GM19240 (cell line): ENCODE measurements around the gene COPE.
"Not testable (repeated sequence)": the region's sequence is repeated elsewhere in the genome, so short reads cannot be mapped to it uniquely, and the experiment has no call there.

Experiments
- DNase-seq: peaks from one replicate; pipeline ENCODE4 v3.0.0; 2011; ENCODE audit warnings: low spot score; ENCODE audit not compliant: insufficient read length

Gene COPE

DNA sequence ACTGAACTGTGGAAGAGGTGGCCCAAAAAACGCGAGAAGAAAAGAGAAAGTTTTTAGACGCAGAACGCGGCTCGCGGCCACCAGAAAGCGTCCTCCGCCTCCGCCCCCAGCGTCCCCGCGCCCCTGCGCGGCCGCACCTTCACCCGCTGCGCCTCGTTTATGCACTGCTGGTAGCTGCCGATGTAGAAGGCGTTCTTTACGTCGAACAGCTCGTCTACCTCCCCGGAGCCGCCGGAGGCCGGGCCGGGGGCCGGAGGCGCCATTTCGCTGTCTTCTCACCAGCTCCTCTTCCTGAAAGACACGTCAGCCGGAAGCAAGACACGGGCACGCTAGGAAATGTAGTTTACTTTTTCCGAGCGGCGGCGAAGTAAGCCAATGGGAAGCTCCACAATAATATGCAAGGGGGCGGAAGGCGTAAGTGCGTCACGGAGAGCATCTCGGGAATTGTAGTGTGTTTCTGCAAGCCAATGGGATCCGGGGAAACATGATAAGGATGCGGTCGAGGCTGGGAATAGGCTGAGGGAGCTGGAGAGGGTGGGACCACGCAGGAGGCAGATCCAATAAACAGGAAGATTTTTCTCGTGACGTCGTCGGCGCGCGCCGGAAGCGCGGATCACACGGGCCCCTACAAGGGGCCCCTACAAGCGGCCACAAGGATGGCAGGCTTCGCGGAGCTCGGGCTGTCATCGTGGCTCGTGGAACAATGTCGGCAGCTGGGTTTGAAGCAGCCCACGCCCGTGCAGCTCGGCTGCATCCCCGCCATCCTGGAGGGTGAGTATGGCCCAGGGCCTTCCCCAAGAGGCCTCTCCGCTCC lies at the start of gene COPE, which contains the start of gene DDX49:
TSS of gene COPE (minus strand) at position 302 of the 814 bp plus-strand sequence. CDS start at position 263, 39 bp downstream.
TSS of gene DDX49 (plus strand) at position 630 of the 814 bp plus-strand sequence. CDS start at position 657, 27 bp downstream.
- peak; percentile 99 for DNase-seq

DNA sequence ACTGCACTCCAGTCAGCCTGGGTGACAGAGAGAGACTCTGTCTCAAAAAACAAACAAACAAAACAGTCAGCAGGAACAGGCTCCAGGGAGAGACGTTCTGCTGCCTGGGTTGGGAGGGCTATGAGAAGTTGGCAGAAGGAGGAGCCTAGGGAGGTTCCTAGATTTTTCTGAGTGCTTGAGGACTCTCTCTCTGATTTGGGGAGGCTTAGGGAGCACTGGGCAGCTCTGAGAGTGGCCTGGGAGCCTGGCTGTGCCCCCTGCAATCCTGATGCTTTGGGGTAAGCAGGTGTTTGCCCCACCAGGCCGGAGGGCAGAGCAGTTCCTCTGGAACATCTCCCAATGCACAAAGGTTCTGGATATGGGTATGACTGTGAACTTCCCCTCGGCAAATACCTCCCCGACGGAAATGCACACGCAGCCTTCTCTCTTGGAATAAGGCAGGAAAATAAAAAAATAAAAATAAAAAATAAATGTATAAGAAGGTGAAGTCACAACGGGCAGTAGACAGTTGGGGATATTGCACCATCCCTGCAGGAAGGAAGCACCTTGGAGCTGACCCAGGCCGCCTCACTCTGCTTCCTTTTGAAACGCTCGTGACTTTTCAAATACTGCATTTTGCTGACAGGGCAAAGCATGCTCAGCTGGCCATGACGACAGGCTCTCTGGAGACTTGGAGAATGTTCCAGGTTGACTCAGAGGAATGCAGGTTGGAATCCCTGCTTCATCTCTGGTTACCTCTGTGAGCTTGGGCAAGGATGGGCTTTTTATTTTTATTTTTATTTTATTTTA lies 48.4 kb upstream of the COPE start:
- no peak for DNase-seq

DNA sequence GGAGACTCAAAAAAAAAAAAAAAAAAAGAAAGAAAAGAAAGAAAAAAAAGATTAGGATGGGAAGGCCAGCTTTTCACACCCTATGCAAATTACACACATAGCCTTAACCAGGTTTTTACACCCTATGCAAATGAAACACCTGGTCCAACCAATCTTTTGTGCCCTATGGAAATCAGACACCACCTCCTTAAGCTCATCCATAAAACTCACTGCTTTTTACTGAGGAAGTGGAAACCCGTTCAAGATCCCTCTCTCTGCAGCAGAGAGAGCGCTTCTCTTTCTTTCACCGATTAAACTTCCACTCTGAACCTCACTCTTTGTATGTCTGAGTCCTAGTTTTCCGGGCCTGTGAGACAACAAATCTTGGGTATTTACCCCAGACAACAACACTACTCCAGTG lies 47.1 kb upstream of the COPE start:
- DNase-seq, result no peak

DNA sequence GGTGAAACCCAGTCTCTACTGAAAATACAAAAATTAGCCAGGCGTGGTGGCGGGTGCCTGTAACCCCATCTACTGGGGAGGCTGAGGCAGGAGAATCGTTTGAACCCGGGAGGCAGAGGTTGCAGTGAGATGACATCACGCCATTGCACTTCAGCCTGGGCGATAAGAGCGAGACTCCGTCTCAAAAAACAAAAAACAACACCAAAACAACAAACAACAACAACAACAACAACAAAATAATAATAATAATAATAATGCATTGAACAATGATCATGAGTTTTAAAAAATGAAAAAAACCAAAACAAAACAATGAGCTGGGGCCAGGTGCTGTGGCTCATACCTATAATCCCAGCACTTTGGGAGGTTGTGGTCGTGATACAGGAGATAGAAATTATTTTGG lies 44.9 kb upstream of the COPE start:
- DNase-seq, result no peak

DNA sequence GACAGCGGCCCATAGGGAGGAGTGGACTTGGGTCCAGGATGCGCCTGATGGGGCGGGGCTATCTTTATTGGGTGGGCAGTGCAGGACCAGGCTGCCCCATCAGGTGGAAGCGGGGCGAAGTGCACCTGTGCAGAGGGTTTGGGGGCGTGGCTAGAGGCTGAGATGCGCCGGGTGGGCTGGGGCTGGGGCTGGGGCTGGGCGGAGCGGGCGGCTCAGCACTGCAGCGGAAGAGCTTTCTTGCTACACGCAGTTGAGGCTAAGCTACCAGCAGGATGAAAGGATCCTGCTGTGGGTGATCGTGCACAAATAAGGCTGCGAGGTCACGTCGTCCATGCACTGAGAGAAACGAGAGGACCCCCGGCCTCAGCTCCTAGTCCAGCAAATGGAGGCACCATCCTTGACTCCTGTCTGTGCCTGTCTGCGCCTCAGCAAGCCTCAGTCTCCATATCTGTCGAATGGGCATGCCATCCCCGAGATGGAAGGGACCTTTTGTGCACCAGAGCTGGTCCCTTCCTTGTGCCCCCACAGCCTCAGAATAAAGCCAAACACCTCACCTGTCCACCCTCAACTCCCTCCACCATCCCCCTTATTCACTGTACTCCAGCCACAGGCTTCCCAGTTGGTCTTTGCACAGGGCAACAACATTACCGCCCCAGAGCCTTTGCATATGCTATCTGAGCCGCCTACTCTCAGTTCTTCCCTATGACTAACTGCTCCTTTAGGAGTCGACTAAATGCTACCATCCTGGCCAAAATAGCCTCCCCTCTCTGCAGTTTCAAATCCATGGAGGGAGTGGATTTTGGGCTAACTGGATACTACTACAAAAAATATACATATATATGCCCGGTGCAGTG lies 42.8 kb upstream of the COPE start:
- DNase-seq, result no peak

DNA sequence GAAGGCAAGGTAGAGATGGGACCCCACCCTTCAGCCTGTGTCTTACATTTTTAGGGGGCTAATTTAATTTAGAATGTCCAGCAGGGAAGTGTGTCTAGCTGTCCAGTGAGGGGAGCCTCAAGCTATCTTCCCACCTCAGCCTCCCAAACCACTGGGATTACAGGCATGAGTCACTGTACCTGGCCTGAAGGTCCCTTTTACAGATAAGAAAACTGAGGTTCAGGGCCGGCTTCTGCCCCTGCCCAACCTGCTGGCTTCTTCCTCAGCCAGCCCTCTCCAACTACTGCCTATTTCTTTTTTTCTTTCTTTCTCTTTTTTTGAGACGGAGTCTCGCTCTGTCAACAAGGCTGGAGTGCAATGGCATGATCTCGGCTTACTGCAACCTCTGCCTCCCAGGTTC lies 41.2 kb upstream of the COPE start:
- DNase-seq, result no peak

DNA sequence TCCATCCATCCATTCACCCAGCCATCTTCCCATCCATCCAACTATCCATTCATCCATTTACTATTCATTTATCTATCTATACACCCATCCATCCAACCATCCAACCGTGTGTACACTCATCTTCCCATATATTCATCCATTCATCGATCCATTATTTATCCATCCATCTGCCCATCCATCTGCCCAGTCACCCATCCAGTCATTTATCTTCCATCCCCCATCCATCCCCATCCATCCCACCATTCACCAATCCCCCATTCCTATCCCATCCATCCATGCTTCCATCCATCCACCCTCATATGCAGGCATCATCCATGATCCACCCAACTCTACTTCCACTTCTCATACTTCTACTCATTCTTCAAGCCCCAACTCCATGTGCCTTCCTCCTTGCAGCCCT lies 35.9 kb upstream of the COPE start:
- DNase-seq, result no peak

DNA sequence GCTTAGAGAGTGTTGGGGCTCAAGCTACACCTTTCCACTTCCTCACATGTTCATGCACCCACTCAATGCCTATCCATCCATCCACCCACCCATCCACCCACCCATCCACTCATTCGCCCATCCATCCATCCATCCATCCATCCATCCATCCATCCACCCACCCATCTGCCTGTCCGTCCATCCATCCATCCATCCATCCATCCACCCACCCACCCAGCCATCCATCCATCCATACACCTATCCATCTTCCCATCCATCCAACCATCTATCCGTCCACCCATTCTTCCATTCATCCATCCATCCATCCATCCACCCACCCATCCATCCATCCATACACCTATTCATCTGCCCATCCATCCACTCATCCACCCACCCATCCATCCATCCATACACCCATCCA lies 34.9 kb upstream of the COPE start:
- DNase-seq, result no peak

DNA sequence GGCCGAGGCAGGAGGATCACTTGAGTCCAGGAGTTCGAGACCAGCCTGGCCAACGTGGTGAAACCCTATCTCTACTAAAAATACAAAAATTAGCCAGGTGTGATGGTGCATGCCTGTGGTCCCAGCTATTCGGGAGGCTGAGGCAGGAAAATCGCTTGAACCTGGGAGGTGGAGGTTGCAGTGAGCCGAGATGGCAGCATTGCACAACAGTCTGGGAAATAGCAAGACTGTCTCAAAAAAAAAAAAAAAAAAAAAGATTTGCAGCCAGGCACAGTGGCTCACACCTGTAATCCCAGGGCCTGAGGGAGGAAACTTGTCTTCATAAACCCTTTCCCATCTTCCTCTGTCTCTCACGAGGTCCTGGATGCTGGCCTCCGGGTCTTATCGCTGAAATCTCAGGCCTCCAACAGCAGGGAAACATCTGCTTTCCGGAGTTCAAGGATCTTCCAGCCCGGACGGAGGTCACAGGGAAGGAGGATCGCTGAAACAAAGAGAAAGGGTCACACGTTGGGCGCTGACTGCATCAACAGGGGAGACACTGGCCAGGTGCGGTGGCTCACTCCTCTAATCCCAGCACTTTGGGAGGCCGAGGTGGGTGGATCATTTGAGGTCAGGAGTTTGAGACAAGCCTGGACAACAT lies 33.3 kb upstream of the COPE start:
- not testable (repeated sequence) for DNase-seq

DNA sequence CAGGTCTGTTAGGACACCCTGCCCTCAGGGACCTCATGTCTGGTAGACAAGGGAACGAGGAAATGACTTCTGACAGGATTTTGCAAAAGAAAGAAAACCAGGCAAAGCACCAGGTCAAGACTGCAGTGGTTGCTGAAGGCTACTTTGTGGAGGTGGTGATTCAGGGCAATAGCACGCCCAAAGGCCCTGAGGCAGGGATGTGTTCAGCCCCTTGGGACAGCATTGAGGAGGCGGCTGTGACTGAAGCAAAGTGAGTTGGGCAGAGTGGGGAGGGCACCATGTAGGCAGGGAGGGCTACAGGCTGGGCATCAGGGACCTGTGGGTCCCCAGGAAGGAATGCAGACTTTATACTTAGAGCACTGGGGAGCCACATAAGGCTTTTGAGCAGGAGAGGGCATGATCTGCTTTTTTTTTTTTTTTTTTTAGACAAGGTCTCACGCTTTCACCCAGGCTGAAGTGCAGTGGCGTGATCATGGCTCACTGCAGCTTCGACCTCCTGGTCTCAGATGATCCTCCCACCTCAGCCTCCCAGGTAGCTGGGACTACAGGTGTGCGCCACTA lies 32.6 kb upstream of the COPE start:
- no peak for DNase-seq

DNA sequence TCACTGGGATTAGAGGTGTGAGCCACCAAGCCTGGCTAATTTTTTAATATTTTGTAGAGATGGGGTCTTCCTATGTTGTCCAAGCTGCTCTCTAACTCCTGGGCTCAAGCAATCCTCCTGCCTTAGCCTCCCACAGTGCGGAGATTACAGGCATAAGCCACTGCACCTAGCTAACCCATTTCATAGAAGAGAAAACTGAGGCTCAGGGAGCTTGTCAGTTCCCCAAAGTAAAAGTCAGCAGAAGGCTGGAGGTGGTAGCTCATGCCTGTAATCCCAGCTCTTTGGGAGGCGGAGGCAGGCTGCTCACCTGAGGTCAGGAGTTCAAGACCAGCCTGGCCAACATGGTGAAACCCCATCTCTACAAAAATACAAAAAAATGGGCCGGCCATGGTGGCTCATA lies 30.7 kb upstream of the COPE start:
- DNase-seq, result no peak

DNA sequence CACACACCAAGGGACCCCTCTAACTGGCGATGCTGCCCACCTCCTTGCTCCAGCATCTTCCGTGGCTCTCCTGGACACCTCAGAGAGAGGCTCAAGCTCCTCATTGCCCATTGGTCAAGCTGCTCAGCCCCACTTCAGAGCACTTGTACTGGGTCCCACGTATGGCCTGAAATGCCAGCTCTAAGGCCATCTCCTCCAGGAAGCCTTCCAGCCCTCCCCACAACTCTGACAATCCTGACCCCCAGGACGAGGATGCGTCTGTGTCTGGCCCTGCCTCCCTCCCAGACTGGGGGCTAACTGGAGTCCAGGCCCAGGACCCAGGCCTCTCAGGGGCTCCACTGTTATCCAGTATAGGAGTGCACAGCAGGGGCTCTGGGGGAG lies 29.8 kb upstream of the COPE start:
- DNase-seq, result no peak

DNA sequence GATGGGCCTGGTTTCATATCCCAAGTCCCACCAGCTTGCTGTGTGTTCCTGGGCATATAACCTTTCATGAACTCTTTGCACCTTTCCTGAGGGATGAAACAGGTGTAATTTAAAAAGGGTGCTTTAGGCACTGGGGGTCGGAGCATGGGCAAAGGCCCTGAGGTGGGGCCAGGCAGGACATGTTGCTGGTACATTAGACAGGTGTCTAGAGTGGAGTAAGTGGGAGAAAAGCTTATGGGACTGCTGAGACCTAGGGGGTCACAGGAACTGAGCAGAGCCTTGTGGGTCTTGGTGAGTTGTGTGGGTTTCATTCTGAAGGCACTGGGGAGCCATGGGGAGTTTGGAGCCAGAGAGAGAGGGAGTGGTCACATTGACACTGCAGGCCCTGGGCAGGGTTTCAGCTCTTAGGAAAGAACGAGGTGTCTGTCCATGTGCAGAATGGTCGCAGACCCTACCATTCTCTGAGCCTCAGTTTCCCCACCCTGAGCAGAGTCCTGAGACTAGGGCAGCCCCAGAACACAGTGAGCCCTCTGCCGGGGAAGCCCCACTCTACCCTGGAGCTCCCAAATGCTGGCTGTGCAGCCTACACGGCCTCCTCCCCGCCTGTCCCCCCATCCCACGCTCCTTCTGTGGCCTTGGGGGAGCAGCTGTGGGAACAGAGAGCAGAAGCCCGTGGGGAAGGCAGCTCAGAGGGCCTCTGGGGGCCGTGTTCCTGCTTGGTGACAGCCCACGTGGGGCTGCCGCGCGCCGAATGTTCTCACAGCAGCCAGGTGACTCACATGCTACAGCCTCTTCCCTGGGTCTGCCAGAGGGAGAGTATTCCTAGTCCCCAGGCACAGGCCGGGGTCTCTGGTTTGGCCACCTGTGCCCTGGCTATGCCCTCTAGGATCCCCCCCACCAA lies 29.1 kb upstream of the COPE start:
- no peak for DNase-seq

DNA sequence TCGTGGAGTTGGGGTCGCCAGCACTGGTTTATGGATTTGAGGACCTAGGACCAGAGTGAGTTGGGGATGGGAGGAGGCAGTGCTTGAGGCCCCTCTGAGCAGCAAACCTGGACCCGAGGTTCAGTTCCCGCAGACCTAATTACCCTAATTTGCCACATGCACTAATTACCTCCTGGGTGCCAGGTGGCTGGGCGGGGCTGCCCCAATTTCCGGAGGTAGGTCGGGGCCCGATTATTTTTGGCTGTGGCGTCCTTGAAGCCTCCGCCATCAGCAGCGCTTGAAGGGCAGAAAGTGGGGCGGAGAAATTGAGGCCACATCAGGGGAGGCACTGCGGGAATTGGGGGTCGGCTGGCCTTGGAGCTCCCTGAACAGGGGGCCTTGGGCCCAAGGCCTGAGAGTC lies 27.7 kb upstream of the COPE start:
- DNase-seq, result no peak

DNA sequence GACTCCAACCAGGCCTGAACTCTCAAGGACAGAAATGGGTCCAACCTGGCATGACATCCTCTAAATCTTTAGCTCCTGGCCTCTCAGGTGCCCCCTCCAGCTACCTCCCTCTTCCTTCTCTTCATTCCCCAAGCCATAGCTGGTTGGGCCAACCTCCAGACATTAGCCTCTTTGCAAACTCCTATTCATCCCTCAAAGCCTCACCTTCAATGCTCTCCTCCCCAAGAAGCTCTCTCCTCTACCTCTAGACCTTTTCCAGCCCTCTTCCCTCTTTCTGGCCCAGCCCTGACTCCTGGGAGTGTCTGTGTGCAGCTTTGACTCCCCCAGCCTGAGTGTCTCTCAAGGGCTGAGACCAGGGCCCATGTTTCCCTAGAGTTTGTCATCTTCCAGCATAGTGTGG lies 27.1 kb upstream of the COPE start:
- DNase-seq, result no peak

DNA sequence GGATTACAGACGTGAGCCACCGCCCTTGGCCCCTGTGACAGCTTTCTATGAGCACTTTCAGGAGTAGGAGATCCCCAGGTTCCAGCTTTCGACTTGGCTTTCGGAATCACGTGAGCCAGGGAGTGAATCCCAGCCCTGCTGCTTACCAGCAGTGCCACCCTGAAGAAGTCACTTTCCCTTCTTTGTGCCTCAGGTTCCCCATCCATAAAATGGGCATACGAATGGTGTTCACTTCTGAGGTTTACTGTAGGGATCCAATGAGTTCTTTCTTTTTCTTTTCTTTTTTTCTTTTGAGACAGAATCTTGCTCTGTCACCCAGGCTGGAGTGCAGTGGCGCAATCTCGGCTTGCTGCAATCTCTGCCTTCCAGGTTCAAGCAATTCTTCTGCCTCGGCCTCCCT lies 26.1 kb upstream of the COPE start:
- no peak for DNase-seq

DNA sequence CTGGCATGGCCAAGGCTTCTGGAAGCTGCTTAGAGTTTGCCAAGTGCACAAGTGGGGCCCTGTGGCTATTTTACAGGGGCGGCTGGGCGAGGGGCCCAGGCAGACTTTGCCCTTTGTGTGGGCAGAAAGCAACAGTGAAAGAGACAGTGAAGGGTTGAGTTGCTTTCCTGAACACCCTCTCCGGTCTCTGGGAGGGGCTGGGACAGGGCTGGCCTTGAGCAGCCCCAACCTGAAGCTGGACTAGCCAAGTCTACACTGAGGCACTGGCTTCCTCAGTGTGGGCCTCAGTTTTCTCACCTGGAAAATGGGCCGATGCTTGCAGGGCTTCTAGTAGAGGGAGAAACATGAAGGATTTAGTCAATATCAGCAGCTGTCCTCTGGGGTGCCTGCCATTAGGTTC lies 24.3 kb upstream of the COPE start:
- DNase-seq, result no peak

DNA sequence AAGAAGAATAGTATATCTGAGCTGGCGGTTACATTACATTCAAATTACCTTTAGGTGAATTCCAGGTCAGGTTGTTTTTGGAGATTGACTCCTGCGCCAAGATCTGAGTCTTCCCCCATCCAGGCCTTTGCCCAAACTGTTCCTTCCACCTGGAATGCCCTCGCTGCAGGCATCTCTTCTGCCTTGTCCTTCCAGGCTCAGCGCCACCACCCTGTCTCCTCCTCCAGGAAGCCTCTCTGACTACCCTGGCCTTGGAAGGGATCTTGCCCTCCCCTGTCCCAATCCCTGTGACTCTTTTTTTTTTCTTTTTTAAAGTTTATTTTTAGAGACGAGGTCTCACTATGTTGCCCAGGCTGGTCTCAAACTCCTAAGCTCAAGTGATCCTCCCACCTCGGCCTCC lies 23.5 kb upstream of the COPE start:
- no peak for DNase-seq

DNA sequence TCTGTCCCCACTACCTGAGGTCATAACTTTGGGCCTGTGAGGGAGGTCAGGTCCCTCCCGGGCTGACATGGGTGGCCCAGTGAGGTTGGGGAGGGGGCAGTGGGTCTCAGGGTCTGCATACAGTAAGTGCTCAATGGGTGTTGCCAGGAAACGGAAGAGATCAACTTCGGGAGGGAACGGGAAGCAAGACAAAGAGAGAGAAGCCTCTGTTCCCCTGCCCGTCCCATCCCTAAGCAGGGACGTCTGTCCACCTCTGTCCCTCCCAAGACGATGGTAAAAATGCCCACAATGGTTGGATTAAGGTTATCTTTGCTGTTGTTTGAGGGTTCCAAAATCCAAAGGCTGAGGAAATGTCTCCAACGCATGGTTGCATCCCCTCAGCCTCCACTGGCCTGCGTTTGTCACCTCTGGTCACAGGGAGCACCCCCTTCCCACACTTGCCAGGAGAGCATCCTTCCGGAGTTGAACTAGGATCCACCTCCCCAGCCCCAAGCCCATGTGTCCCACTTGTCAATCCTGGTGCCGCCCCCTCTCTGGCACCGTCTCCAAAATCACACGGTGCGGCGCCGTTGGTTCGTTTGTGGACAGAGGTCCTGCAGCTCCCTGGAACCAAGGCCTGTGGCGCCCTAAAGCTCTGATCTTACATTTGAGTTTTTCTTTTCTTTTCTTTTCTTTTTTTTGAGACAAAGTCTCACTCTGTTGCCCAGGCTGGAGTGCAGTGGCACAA lies 22.6 kb upstream of the COPE start:
- no peak for DNase-seq
